ENCODE results near the gene AFF1. TPM values are rescaled to one million over a fixed set of nuclear protein-coding genes. Genes with fewer than 3 reads are reported as not detected.
A peak's percentile ranks its signal among the peaks of the same experiment; 100 is the strongest.
"Not testable (repeated sequence)": the region's sequence is repeated elsewhere in the genome, so short reads cannot be mapped to it uniquely, and the experiment has no call there.

Gene AFF1
- total RNA-seq, 1 donor from 2014 or later, result 34.1 TPM

GRCh38 chr4:87134122-87134521, 199.3 kb downstream of the AFF1 start:
- Mint-ChIP-seq H3K4me1 (no peaks in the 10 kb centered on the region), H3K9me3 (no peaks in the 10 kb centered on the region), H3K4me3 (no peak overlapping the region), H3K27me3 (ENCODE audit: low read depth) (no peaks in the 10 kb centered on the region), H3K27ac (ENCODE audit: unreplicated experiment) (no peak overlapping the region), H3K36me3 (ENCODE audit: low read depth) (peaks cover 27% of the 10 kb centered on the region)
- no peak for DNase-seq (ENCODE audit: low read depth, low spot score)
- TF ChIP-seq CTCF (conservative IDR thresholded peaks at IDR 0.05), result no peak

DNA sequence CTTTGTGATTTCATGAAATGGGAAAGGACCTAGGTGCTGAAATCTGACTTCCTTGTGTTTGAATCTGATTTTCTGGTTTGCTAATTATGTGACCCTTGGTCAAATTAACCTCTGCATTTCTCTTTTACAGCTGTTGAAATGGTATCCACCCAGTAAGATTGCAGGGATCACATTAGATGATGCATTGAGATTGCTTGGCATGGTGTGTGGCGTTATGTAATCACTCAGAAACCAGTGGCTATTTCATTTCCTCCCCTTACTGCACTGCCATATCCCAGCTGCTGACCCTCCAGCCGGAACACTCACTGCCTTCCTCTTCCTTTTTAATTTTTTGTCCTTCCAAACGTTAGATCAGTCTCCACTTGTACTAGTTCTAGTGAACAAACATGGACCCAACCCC, 206.6 kb downstream of the AFF1 start:
- Mint-ChIP-seq H3K4me3 (no peak overlapping the region), H3K27ac (ENCODE audit: unreplicated experiment) (no peak overlapping the region), H3K4me1 (no peaks in the 10 kb centered on the region), H3K9me3 (no peaks in the 10 kb centered on the region), H3K27me3 (ENCODE audit: low read depth) (no peaks in the 10 kb centered on the region), H3K36me3 (ENCODE audit: low read depth) (peaks cover 3% of the 10 kb centered on the region)
- DNase-seq (ENCODE audit: low read depth, low spot score), result no peak
- no peak for TF ChIP-seq CTCF (conservative IDR thresholded peaks at IDR 0.05)

GRCh38 chr4:87144356-87144755, 209.5 kb downstream of the AFF1 start:
- Mint-ChIP-seq H3K27ac (ENCODE audit: unreplicated experiment) (no peak overlapping the region), H3K9me3 (no peaks in the 10 kb centered on the region), H3K4me3 (no peak overlapping the region), H3K36me3 (ENCODE audit: low read depth) (peaks cover 2% of the 10 kb centered on the region), H3K4me1 (no peaks in the 10 kb centered on the region), H3K27me3 (ENCODE audit: low read depth) (no peaks in the 10 kb centered on the region)
- DNase-seq (ENCODE audit: low read depth, low spot score), result no peak
- TF ChIP-seq CTCF (conservative IDR thresholded peaks at IDR 0.05), result no peak

DNA sequence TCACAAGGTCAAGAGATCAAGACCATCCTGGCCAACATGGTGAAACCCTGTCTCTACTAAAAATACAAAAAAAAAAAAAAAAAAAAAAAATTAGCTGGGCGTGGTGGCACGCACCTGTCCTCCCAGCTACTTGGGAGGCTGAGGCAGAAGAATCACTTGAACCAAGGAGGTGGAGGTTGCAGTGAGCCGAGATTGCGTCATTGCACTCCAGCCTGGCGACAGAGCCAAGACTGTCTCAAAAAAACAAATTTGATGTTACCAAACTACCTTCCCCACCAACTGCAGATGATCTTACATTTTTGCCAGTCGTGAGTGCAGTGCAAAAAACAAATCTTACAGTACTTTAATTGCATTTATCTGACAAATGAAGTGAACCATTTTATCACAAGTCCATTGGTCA, 211.1 kb downstream of the AFF1 start:
- not testable (repeated sequence) for DNase-seq (ENCODE audit: low read depth, low spot score); H3K27me3 Mint-ChIP-seq (ENCODE audit: low read depth); H3K4me1 Mint-ChIP-seq; H3K36me3 Mint-ChIP-seq (ENCODE audit: low read depth); H3K9me3 Mint-ChIP-seq; H3K27ac Mint-ChIP-seq (ENCODE audit: unreplicated experiment); H3K4me3 Mint-ChIP-seq

GRCh38 chr4:87147116-87147515, 212.3 kb downstream of the AFF1 start:
- Mint-ChIP-seq H3K4me3 (no peak overlapping the region), H3K36me3 (ENCODE audit: low read depth) (peaks cover 2% of the 10 kb centered on the region), H3K27ac (ENCODE audit: unreplicated experiment) (no peak overlapping the region), H3K4me1 (no peaks in the 10 kb centered on the region), H3K9me3 (no peaks in the 10 kb centered on the region), H3K27me3 (ENCODE audit: low read depth) (no peaks in the 10 kb centered on the region)
- TF ChIP-seq CTCF (conservative IDR thresholded peaks at IDR 0.05), result no peak
- no peak for DNase-seq (ENCODE audit: low read depth, low spot score)

DNA sequence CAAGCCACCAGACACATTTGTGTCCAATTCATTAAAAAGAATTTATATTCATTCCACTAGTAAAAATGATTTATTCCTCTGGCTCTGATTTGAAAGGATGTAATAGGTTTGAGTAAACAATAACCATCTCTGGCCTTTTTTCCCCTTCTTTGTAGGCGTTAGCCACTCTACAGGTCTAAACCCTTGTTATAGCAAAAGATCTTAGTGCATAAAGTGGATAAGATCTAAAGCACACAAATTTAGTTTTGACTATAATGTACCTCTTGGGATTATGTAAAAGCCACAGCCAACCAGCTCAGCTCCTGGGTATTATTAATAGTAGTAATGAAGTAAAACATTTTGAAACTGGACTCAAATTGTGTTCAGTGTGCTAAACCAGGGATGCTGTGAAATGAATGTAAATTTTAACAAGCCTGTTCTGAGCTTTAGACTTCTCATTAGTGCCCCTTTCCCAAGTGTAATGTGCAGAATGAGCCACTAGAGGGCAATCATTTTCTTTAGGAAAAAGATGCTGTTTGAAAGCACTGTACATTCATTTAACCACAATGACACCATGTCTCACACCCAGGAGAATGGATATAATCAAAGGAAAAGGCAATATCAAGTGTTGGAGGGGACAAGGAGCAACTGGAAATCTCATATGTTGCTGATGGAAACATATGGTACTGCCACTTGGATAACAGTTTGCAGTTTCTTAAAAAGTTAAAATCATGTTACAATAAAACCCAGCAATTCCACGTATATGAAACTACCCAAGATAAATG, 215.9 kb downstream of the AFF1 start:
- no peaks in the 10 kb centered on the region for H3K36me3 Mint-ChIP-seq (ENCODE audit: low read depth)

More for the DNA sequence above, 215.9 kb downstream of the AFF1 start:
- H3K27ac Mint-ChIP-seq (ENCODE audit: unreplicated experiment), result no peak overlapping the region
- no peaks in the 10 kb centered on the region for H3K27me3 Mint-ChIP-seq (ENCODE audit: low read depth)
- DNase-seq (ENCODE audit: low read depth, low spot score), result peak; percentile 77
- peak; percentile 93 for TF ChIP-seq CTCF (conservative IDR thresholded peaks at IDR 0.05)
- H3K4me3 Mint-ChIP-seq, result no peak overlapping the region
- H3K9me3 Mint-ChIP-seq, result no peaks in the 10 kb centered on the region
- H3K4me1 Mint-ChIP-seq, result peaks cover 21% of the 10 kb centered on the region
